Dermis microvascular lymphatic vessel endothelial cell (primary cell): Measurements from ENCODE around the gene FAM25C. TPM values are rescaled to one million over a fixed set of nuclear protein-coding genes. Genes with fewer than 3 reads are reported as not detected.
"Not testable (repeated sequence)": the region's sequence is repeated elsewhere in the genome, so short reads cannot be mapped to it uniquely, and the experiment has no call there.

Experiments
- DNase-seq, 2 donors: peaks; one replicate each; pipeline versions ENCODE4 v3.0.0 to v3.0.0-alpha.2; 2010; ENCODE audit warnings: low read depth in 2 of 2
- total RNA-seq: library from RNA; depleted of rRNA; stranded (reverse); fragments of >200 nt; gene quantifications from 2 replicates; pipeline ENCODE4 v1.2.1, GENCODE V29; 2014

Gene FAM25C
- not detected in 2 replicates for total RNA-seq

DNA sequence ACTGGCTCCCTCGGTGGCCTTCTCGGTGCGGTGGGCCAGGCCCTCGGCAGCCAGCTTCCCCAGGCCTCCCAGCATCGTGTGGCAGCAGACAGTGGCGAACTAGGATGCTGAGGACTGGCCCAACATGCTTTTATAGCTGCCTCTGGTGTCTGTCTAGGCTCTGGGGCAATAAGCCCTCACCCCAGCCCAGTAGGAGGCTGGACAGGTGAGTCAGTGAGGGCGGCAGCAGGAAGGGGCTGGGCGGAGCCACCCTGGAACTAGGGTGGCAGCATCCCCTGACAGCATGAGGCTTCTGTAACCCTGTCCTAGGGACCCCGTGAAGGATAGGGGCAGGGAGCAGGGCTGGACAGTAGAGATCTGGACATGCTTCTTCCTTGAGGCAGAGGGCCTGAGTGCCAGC, at the start of gene FAM25C:
Gene FAM25C, minus strand, starts transcription at position 101 of the 400 bp plus-strand sequence. Its CDS starts 26 bp downstream, at position 75.
- DNase-seq, result not testable (repeated sequence)

DNA sequence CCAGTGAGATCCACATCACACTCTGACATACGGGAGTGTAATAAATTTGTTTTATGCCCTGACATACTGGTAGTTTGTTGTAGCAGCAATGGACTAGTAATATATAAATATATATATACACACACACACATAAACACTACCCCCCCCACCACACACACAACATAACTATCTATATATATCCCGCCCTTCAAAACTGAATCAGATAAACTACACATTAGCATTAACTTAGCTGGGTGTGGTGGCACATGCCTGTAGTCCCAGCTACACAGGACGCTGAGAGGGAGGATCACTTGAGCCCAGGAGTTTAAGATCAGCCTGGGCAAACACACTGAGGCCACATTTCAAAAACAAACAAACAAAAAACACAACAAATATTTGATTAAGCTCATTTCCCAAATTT, 45.0 kb upstream of the FAM25C start:
- not testable (repeated sequence) for DNase-seq

DNA sequence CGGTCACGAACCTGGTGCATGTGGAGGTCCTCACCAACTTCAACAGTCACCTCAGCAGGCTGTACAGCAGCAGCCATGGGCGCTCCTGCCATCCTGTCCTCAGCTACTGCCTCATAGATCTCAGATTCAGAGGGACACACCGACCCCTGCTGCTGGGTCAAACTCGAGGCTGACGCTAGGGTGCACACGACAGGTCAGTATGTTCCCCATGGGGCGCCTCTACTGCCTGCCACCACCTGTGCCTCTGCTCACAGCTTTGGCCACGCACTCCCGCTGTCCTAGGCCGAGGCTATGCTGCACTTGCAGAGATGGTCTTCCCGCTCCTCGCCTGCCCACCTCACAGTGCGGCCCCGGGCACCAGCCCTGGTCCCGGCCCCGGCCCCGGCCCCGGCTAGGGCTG, 31.8 kb upstream of the FAM25C start:
- not testable (repeated sequence) for DNase-seq

DNA sequence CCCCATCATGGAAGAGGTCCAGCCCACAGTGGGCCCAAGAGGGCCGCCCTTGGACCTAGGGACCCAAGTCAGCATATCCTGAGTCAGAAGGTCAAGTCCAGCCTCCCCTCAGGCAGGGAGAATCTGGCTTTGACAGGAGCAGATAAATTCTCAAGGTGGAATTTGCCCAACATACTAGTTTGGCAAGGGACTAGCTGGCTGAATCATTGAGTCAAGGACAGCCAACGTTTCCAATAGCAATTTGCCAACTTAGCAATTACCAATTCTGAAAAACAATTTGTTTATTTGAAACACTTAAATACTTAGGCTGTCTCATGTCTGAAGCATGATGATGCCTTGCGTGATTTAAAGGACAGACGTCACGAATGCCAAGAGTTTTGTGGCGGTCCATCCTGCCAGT, 2.7 kb upstream of the FAM25C start:
- not testable (repeated sequence) for DNase-seq

DNA sequence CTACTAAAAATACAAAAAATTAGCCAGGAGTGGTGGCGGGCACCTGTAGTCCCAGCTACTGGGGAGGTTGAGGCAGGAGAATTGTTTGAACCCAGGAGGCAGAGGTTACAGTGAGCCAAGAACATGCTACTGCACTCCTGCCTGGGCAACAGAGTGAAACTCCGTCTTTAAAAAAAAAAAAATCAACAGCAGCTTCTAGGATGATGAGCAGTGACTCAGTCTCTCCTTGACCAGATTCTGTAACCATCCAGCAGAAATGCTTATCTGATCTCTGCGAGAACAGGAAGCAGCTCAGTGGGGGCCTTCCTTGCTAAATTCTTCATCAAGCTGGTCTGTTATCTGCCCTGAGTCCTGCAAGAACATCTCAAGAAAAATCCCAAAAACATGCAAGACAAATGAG, 5.5 kb downstream of the FAM25C start:
- DNase-seq, result not testable (repeated sequence)

DNA sequence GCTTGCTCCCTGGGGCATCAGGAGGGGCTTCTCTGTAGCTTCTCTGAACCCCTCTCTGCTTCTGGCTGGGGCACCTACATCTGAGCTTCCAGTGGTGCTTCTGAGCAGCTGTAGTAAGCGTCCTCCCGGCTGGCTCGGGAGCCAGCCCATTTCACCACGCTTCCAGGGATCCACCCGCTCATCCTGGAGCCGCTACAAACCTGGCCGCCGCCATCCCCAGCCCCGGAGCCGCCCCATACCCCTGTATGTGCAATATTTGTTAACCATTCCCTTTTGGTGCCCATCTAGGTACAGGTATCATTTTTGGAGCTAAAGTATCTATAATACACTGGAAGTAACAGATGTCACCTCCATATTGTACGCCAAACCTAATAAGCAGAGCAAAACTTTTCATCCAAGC, 7.0 kb downstream of the FAM25C start:
- not testable (repeated sequence) for DNase-seq

DNA sequence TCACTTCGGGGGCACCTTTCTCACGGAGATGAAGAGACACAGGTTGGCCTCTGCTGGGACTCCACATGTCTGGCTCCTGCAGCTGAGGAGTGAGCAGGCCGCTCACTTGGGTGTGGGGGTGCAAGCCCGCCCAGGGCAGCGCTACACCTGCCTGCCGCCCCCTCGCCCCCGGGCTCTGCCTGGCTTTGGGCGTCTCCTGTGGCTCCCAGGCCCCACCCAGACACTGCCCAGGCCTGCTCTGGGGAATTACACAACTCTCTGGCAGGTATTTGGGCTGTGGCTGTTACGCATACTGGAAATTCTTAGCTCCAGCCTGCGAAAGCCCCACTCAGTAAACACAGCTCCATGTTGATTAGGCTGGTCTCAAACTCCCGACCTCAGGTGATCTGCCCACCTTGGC, 7.9 kb downstream of the FAM25C start:
- not testable (repeated sequence) for DNase-seq

DNA sequence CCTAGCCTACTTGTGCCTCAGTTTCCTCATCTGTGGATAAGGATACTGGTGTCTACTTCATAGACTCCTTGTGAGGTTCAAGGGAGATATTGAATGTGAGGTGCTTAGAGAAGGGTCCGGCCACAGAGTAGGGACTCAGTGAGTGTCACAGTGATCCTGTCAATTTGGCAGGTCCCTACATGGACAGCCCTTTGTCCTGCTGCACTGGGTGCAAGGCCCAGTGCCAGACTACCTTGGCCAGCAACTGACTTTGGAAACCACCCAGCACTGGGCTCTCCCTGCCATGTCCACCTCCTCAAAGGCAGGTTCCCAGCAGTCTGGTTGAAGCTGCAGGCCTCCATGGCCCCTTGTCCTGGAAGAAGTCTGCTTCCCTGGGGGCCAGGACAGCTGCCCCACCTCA, 9.5 kb downstream of the FAM25C start:
- DNase-seq, result not testable (repeated sequence)

DNA sequence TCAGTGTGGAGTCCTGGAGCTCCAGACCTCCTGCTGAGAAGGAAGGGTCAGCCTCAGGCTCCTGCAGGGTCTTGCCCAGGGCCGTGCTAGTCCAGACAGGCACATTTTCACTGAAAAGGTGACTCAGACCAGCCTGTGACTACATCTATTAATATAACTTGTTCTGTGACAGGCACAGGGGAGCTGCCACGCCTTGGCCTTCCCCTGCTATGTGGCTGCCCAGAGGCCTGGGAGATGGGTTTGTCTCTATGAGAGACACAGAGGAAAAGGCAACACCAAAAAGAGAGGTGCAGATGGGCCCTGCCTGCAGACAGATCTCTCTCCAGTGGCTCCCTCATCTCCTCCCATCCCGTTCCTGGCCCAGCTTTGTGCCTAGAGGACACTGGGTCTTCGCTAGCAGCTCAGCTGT, 10.0 kb downstream of the FAM25C start:
- not testable (repeated sequence) for DNase-seq

DNA sequence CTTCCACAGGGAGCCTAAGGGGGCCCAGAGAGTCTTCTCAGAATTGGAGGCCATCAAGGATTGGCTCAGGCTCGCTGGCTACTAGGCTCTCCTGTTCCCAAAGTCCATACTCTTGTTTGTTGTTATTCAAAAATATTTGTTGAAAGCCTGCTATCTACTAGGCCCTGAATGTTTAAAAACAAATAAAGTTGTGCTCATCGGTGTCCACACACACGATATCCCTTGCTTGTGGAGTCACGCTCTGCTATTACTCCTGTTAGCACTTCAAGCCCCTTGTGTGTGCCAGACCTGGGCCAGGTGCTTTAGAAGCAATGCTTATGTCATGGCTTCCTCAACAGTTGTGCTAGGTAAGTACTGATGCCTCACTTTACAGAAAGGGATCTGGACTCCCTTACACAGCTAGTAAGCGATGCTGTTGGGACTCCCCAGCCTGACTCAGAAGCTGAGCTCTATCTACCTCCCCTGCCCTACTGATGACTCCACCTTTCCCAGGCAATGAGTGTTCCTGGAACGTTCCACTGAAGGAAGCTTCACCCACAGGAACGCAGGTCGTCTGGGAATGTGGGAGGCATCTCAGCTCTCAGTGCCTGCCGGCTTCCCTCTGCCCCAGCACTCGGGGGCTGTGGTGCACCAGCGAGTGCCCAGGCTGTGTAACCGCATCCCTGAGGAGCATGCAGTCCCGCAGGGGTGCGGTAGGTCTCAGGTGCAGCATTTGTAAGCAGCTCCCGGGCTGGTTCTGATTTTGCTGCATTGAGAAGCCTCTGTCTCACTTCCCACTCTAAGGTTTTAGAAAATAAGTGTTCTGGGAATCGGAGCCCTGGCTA, 10.7 kb downstream of the FAM25C start:
- not testable (repeated sequence) for DNase-seq

DNA sequence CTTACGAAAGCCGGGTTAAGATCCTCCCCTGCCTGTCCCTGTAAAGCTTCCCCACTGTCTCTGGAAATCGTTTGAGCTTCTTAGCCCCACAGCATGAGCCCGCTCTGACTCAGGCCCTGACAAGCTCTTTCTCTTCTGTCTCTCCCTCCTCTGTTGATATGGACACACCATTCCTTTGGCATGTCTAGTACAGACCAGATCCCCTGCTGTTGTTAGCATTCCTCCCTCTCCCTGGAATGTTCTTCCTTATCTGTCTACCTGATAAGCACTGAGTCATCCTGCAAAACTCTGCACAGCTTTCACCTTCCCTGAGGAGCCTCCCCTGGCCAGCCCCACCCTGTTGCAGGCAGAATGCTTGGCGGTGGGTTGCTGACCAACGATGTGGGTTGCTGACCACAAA, 11.6 kb downstream of the FAM25C start:
- not testable (repeated sequence) for DNase-seq

DNA sequence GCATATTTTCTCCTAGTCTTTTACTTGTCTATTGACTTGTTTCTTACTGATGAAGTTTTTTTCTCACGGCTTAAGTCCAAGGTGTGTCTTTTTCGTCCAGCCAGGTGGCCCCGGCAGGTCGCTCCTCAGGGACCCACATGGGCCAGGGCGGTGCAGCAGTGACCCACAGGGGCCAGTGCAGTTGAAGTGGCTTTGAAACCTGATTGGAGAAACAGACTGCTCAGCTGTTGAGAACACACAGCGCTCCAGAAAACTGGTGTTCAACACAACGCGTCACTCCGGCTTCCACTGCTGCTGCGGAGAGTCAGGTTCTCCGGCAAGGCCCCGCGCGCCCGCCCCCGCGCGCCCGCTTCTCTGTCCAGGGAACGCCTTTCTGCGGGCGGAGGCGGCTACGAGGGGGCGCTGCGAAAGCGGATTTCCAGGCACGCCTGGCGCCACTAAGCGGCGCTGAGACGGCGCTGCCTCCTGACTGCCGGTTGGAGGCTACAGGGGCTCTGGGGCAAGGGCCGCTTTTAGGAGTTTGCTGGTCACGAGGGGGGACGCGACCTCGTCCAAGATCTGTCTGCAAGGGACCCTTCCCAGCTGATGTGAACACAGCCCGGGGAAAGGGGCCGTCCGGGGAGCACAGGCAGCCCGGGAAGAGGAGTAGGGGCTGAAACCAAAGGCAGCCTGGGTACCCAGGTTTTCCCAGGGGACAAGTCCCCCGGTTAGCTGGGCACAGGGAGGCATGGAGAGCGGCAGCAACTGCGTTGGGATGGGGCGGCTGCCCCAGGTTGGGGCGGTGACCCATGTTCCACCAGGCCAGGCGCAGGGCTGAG, 13.0 kb downstream of the FAM25C start:
- DNase-seq, result not testable (repeated sequence)

DNA sequence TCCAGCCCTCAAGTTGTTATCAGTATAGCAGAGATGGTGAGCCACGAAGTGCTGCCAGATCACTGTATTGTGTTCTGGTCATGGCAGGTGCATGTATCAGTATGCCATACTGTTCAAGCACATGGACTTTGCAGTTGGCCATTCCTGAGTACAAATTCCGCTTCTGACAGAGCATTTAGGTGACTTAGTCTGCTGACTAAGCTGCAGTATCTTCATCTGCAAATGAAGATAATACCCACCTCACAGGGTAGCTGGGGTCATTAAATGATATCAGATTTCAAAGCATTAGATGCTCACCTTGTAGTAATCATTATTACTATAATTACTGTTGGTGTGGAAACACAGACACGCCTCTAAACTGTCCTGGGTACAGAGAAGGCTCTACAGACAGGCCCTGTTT, 24.2 kb downstream of the FAM25C start:
- DNase-seq, result not testable (repeated sequence)

DNA sequence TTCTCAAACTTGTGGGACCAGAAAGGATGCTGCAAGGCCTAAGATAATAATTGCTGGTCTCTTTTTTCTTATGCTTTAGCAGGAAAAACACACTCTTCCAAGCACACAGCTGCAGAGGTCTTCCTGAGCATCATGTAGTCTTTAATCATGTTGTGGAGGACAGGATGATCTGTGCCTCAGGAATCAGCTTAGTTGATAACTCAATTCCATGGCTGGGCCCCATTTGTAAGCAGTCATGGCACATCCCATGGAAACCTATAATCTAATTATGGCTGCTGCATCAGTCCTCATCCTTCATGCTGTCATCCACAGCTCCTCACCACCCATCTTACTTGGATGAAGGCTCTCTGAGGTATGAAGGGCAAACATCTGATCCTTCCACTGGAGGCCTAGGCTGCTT, 26.5 kb downstream of the FAM25C start:
- DNase-seq, result not testable (repeated sequence)

DNA sequence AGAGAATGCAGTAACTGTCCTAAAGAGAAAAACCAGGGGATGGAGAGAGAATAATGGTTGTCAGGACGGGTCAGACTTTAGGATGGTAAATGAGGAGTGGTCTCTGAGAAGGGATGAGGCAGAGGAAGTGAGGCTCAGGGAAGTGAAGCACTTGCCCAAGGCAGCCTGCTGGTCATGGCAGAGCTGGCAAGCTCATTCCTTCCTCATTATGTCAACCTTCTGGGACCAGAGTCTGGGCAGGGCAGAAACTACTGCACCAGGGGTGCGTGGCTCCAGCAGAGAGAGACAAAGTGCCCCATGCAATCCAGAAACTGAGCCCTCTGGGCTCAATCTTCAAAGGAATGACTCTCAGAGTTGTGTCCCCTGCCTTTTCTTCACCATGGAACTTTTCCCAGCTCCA, 27.5 kb downstream of the FAM25C start:
- DNase-seq, result not testable (repeated sequence)

DNA sequence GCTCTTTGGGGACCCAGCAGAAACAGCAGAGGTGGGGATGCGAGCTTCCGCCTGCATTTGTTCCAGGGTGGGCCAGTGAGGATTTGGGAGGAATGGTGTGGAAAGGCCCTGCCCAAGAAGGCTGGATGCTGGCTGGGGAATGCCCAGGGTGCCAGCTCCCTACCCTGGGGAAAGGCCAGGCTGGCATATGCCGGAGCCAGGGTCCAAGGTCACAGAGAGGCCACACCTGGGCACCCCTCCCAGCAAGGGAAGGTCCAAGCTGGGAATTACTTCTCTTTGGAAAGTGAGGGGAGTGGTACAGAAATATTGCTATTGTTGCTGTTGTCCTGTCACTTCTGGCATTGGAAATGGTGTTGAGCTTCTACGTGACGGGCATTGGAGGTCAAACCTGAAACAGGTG, 28.0 kb downstream of the FAM25C start:
- not testable (repeated sequence) for DNase-seq

DNA sequence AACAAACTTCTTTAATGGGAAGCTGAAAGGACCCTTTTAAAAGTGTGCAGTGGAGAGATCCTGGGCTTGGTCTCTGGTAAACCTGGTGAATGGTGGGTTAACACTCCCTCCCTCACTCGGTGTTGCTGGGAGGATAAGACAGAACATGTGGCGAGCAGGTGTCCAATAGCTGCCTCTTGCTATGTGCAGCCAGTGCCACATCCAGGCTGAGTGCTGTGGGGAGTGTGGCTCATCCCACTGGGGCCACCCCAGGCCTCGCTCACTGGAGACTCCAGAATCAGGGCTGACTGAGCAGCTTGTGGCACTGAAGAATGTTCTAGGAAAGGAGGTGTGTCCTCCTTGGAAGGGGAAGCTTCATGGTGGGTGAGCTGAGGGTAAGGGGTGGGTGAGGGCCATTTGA, 29.5 kb downstream of the FAM25C start:
- DNase-seq, result not testable (repeated sequence)

DNA sequence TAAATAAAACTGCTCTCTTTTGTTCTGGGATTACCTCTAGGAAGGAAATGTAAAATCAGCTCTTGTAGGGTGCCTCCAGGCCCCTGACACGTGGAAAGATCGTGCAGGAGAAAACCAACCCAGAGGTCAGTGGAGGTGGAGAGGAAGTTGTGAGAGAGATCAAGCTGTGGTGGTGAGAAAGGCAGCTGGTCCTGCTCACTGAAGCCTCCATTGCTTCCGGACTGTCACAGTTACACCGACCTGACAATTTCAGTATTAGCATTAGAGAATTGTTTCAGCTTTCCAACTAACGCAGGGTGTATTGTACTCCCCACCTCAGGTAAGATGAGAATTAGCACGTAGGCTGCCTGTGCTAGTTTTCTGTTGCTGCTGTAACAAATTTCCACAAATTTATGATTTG, 30.6 kb downstream of the FAM25C start:
- DNase-seq, result not testable (repeated sequence)

DNA sequence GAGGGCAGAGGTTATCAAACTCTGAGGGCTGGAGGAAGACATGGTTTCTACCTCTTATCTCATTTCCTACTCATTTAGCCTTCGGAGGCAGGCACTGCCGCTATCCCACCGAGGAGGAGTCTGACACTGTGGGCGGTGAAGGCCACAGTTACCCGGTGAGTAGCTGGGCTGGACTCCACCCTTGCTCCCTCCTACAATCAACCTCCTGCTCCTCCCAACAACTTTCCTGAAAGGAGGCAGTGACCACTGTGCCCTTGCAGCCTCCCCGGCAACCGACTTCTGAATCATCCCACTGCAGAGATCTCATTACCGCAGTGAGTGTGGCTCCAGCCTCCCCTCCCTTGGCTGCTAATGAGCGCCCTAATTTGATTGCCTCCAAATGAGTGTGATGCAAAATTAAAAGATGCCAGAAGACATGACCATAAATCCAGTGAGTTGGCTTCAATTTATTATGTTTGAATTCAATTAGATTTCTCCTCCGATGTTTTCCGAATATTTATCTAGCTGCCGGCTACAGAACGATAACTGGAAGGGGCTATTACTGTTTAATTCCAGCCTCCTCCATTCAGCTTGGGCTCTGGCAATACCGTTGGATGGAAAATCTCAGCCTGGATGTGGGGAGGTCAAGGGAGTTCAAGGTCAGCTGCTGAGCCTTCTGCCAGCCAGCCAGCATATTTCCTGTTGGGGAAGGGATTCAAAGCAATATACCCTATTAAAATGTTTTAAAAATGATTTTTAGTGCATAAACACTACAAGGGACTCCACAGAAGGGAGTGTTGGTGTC, 35.1 kb downstream of the FAM25C start:
- not testable (repeated sequence) for DNase-seq

DNA sequence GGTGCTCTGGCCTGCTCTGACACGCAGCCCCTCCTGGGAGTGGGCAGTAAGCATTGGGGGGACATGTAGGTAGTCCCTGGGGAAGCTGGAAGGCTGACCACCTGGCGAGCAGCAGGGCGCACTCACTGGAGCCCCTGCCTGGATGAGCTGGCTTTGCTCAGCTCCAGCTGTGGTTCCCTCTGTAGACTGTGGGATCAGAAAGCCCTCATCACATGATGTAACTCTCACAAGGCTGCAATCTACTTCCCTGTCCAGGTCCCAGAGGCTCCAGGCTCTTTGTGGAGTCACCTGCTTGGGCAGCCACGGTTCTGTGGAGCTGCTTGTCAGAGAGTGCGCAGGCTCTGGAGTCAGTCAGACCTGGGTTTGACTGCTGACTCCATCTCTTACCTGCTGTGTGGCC, 36.8 kb downstream of the FAM25C start:
- not testable (repeated sequence) for DNase-seq

DNA sequence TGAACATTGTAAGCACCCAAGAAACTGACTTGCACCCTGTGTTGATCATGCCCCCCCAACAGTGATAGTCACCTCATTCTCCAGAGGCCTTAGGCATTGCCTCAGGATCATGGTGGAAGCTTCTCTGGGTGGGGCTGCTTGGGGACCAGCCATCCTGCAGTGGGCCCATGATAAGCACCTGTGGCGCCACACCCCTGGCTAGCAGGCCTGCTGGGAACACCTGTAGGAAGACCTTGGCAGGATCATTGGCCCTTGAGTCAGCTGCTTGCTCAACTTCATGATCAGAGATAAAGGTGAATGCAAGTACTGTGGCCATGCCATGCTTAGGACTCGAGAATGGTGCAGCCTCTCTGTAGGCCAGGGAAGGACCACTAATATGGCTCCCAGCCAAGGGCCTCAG, 38.9 kb downstream of the FAM25C start:
- DNase-seq, result not testable (repeated sequence)

DNA sequence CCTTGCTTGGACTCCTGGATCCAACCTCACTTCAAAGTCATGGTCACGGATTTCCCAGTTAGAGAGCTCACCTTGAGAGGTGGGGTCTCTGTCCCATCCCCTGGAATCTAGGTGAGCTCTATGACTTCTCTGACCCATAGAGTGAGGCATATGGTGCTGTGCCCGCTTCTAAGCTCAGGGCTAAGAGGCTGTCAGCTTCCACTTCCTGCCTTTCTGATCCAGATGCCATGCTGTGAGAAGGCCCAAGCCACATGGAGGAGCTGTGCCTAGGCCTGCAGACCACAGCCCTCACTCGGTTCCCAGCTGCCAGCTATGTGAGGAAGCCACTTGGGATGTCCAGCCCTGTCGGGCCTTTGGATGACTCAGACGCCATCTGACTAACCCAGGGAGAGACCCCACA, 39.9 kb downstream of the FAM25C start:
- DNase-seq, result not testable (repeated sequence)
